Stimulated activated CD8-positive, alpha-beta memory T cell treated with anti-CD3 and anti-CD28 coated beads, Interleukin-15, amount 100 ng/mL, for 4 hours (primary cell): Measurements from ENCODE around the gene ZNF423.

Experiments used
- DNase-seq, 2 donors: peaks; one replicate each; pipeline ENCODE4 v3.0.0-alpha.2; 2020; ENCODE audit warnings: low read depth in 2 of 2

ZNF423 gene

GRCh38 chr16:49665482-49666230 lies 190.3 kb downstream of the ZNF423 start:
- no peak for DNase-seq

DNA sequence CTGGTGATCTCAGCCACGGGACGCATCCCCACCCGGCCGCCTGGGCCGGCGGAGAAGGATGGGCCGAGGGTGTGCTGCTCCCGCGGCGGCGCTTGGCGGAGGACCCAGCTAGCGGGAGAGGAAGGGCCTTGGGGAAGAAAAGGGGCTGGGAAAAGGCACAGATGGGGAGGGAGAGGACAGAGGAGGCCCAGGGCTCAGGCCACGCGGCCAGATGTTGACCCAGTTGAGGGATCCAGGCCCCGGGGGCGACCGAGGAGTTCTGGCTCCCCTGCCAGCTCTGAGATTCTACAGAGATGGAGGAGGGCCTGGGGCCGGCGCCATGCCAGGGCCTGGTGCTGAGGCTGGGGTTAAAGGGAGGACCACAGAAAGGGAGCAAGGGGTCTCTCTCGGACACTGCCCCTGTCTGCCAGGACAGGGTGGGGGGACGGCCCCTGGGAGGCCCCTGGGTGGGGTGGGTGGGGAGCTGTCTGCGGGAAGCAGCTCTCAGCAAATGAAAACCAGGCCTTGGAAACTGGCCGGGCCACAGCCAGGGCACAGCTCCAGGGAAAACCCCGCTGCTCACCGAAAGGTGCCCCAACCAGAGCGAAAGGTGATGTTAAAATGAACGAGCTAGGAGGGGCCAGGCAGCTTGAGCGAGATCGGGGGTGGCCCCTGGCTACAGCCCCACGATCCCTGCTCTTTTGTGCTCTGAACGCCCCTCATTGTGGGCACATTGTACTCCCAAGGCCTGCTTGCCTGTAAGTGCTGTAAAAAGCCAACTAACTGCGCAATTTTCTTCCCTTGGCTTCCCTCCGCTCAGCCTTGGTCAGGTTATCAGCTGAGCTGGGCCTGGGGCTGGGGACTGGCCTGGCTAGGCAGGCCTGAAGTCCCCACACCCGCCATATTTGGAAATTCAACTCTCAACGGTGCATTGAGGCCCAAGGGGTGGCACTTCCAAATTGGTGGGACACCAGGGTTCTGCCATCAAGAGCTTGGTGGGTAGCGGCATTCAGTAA lies 191.4 kb downstream of the ZNF423 start:
- no peak for DNase-seq

GRCh38 chr16:49663081-49664065 lies 192.5 kb downstream of the ZNF423 start:
- DNase-seq = no peak

DNA sequence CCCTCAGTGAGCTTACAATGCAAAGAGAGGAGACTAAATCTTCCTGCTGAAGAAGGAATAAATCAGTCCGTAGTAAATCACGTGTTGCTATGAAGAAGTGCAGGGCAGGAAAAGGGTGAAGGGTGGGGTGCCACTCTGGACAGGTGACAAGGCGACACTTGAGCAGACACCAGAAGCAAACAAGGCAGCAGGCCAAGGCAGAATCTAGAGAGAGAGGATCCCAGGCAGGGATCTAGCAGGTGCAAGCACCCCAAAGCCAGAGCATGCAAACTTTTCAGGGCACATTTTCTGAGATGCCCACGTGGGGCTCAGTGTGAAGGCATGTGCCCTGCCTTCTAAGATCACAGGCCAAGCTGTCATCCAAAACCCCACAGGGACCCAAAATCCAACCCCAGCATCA lies 193.3 kb downstream of the ZNF423 start:
- no peak for DNase-seq

DNA sequence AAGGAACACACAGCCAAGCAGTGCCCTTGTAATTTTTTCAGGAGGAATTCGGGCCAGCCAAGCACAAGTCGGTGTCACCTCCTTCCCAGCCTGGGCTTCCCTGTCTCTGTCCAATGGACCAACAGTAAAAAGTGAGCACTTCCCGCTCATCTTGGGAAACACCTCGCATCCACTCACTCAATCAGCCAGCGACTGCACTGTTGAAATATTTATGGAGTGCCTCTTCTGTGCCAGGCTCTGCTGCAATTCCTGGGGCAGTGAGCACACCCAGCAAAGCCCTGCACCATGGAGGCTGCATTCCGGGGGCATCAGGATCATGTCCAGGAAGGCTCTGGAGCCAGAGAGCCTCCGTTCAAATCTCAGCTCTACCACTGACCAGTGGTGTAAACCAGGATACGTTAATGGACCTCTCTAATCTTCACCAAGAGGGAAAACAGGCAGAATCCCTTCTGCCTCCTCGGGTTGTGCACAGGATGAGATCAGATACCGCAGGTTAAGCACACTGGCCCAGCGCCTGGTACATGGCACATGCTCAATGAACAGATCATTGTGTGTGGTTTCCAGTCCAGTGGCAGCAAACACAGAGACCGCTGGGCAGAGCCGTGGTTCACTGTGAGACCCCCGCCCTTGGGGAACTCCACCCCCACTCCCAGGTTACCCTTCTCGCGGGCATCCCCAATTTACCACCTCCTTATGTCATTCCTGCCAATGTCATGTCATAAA lies 194.3 kb downstream of the ZNF423 start:
- no peak for DNase-seq

GRCh38 chr16:49660626-49661025 lies 195.3 kb downstream of the ZNF423 start:
- no peak for DNase-seq

GRCh38 chr16:49659356-49659755 lies 196.6 kb downstream of the ZNF423 start:
- no peak for DNase-seq

- no peak for DNase-seq
Measured at GRCh38 chr16:49658531-49658930, 197.4 kb downstream of the ZNF423 start.

GRCh38 chr16:49657736-49658465 lies 198.0 kb downstream of the ZNF423 start:
- no peak for DNase-seq

GRCh38 chr16:49654425-49654824 lies 201.5 kb downstream of the ZNF423 start:
- DNase-seq = no peak

DNA sequence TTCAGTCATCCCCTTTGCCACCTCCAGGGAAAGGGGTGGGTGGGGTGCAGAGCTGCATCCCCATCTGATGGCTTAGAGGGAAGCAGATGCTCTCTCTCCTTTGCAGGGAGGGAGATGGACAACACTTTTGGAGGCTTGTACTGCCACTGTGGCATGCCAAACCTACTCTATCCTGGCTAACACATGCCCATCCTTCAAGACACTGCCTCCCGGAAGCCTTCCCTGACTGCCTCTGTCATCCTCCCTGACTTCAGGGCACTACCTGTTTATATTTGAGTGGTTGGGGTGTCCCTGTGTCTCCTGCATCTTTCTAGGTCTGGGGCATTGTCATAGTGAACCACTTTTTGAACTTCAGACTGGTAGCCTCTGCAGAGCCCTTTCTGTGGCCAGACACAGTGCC lies 202.3 kb downstream of the ZNF423 start:
- no peak for DNase-seq

GRCh38 chr16:49653173-49653570 lies 202.7 kb downstream of the ZNF423 start:
- DNase-seq = no peak

GRCh38 chr16:49652456-49653172 lies 203.3 kb downstream of the ZNF423 start:
- no peak for DNase-seq

- DNase-seq = no peak
Measured at GRCh38 chr16:49651996-49652395, 203.9 kb downstream of the ZNF423 start.

GRCh38 chr16:49651226-49651625 lies 204.7 kb downstream of the ZNF423 start:
- no peak for DNase-seq

GRCh38 chr16:49650603-49651002 lies 205.3 kb downstream of the ZNF423 start:
- DNase-seq = no peak

- DNase-seq = no peak
Measured at GRCh38 chr16:49649013-49649765, 206.7 kb downstream of the ZNF423 start.

DNA sequence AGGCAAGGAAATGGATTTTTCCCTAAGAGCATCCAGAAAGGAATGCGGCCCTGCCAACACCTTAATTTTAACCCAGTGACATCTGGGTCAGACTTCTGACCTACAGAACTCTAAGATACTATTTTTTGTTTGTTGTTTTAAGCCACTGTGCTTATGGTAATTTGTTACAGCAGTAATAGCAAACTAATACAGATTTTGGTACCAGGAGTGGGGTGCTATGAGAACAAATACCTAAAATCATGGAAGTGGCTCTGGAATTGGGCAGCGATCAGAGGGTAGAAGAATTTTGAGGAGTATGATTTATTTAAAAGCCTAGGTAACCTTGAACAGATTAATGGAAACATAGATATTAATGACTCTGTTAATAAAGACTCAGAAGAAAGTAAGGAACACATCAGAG lies 208.2 kb downstream of the ZNF423 start:
- DNase-seq = no peak

DNA sequence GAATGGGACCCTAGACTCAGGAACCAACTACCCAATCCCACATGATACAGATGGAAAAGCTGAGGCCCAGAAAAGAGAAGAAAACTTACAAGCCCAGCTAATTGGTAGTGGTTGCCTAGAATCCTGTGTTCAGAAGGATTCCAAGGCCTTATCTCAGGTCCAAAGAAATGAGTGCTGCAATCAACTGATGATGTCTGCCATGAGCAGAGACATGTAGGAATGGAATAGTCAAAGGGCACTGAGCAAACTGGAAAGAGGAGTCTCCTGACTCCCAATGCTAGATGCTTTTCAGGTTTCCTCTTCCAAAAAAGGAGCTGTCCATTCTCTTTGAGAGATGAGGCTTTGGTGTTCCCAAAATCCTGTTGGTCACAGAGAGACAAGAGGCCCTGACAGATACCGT lies 210.6 kb downstream of the ZNF423 start:
- DNase-seq = no peak
